HCT116 (cell line): Measurements from ENCODE around the gene DAP. TPM values are rescaled to one million over a fixed set of nuclear protein-coding genes. Genes with fewer than 3 reads are reported as not detected.

Experiments used
- ATAC-seq: fragments of 200-7000 bp; cut with Tn5 transposase; 2 replicates; pipeline ENCODE4 v1.9.1; 2020; ENCODE audit warnings: mild to moderate bottlenecking, moderate library complexity
- BruUV-seq: library from RNA; stranded (reverse); fragments of 400-500 nt; replicated peaks from 2 replicates; lab custom pipeline; 2021; lab: Mats Ljungman, UMichigan
- CTCF ChIA-PET: fragments of 300-600 bp; sonication (Branson Sonifier 250); formaldehyde crosslinking; loops from one replicate; lab custom pipeline; 2021; ENCODE audit warnings: antibody characterized with exemption; lab: Charles Lee
- POLR2A ChIA-PET: fragments of 300-600, 350-600 bp; sonication (Branson Sonifier 250); formaldehyde crosslinking; loops from one replicate; lab custom pipeline; 2021; ENCODE audit warnings: antibody characterized with exemption; lab: Charles Lee
- RAD21 ChIA-PET, 2 experiments: fragments of 300-600 bp; sonication (Branson Sonifier 250); formaldehyde crosslinking; loops; one replicate each; lab custom pipeline; 2023; ENCODE audit warnings: low total read pairs in 2 of 2; ENCODE audit not compliant: uncharacterized antibody in 2 of 2, unreplicated experiment in 2 of 2, low non-redundant PET in 1 of 2; lab: Charles Lee
- DNase-seq: peaks from one replicate; pipeline ENCODE4 v3.0.0-alpha.2; 2010; ENCODE audit warnings: low read depth, low spot score
- H2AFZ ChIP-seq: fragments of 200-600 bp; shearing (Covaris generic), sonication (generic); 2 replicates; pipeline ENCODE4 v1.6.1; 2017; ENCODE audit warnings: low read depth, mixed run types, mixed read lengths, antibody characterized with exemption, low read length; ENCODE audit not compliant: poor library complexity, severe bottlenecking
- H3K27ac ChIP-seq: 2 replicates; pipeline ENCODE4 v1.5.1; 2012; ENCODE audit warnings: low read depth, low read length
- H3K27me3 ChIP-seq: fragments of 200-600 bp; sonication (generic); 2 replicates; pipeline ENCODE4 v1.6.1; 2016; ENCODE audit warnings: mixed run types, low read length, mixed read lengths; ENCODE audit not compliant: insufficient read depth
- H3K36me3 ChIP-seq, 2 experiments: fragments of 200-500 bp in 1 of 2; fragments of 200-600 bp in 1 of 2; sonication (Bioruptor generic) in 1 of 2; sonication (generic) in 1 of 2; 2 replicates each; pipeline versions ENCODE4 v1.5.1 to v1.6.1; 2014 to 2016; ENCODE audit warnings: low read length in 2 of 2, inconsistent platforms in 1 of 2, mixed read lengths in 1 of 2, mixed run types in 1 of 2; ENCODE audit not compliant: insufficient read depth in 2 of 2, control insufficient read depth in 1 of 2
- H3K4me1 ChIP-seq, 2 experiments: fragments of 200-600 bp in 1 of 2; sonication (generic) in 1 of 2; 2 replicates each; pipeline versions ENCODE4 v1.5.1 to v1.6.1; 2012 to 2017; ENCODE audit warnings: low read length in 2 of 2, inconsistent platforms in 1 of 2, mild to moderate bottlenecking in 1 of 2, mixed read lengths in 1 of 2, mixed run types in 1 of 2, moderate library complexity in 1 of 2; ENCODE audit not compliant: insufficient read depth in 2 of 2, control insufficient read depth in 1 of 2
- H3K4me2 ChIP-seq: fragments of 200-600 bp; sonication (generic); 2 replicates; pipeline ENCODE4 v1.6.1; 2017; ENCODE audit warnings: mixed run types, low read length, mixed read lengths
- H3K4me3 ChIP-seq, 2 experiments: fragments of 200-600 bp in 1 of 2; sonication (generic) in 1 of 2; replicated peaks in 1 of 2; 2 replicates each; pipeline ENCODE4 v1.5.1; 2011 to 2016; ENCODE audit warnings: low read length in 2 of 2, control low read depth in 1 of 2, low read depth in 1 of 2, mild to moderate bottlenecking in 1 of 2, mixed read lengths in 1 of 2, mixed run types in 1 of 2
- H3K79me2 ChIP-seq: fragments of 200-600 bp; sonication (generic); 2 replicates; pipeline ENCODE4 v1.6.1; 2017; ENCODE audit warnings: mild to moderate bottlenecking, mixed run types, low read length, moderate library complexity, mixed read lengths; ENCODE audit not compliant: insufficient read depth
- H3K9ac ChIP-seq: fragments of 200-600 bp; sonication (generic); 2 replicates; pipeline ENCODE4 v1.6.1; 2016; ENCODE audit warnings: low read length, mixed read lengths
- H3K9me2 ChIP-seq: fragments of 200-600 bp; sonication (generic), shearing (Covaris generic); 2 replicates; pipeline ENCODE4 v1.6.1; 2017; ENCODE audit warnings: mixed run types, mild to moderate bottlenecking, moderate library complexity; ENCODE audit not compliant: insufficient read depth
- H3K9me3 ChIP-seq, 2 experiments: fragments of 200-500 bp in 1 of 2; fragments of 200-600 bp in 1 of 2; sonication (Bioruptor generic) in 1 of 2; sonication (generic) in 1 of 2; 2 replicates each; pipeline ENCODE4 v1.6.1; 2014 to 2017; ENCODE audit warnings: low read length in 2 of 2, mixed read lengths in 2 of 2, inconsistent platforms in 1 of 2, low read depth in 1 of 2, mild to moderate bottlenecking in 1 of 2, mixed run types in 1 of 2, moderate library complexity in 1 of 2; ENCODE audit not compliant: control insufficient read depth in 1 of 2, insufficient read depth in 1 of 2
- H4K20me1 ChIP-seq: fragments of 200-600 bp; sonication (generic), shearing (Covaris generic); 2 replicates; pipeline ENCODE4 v1.6.1; 2017; ENCODE audit warnings: mixed run types, mild to moderate bottlenecking, moderate library complexity; ENCODE audit not compliant: insufficient read depth
- CBX3 ChIP-seq: IDR thresholded peaks from 2 replicates; pipeline ENCODE4 v1.6.1; 2012; ENCODE audit warnings: low read depth
- CEBPB ChIP-seq: IDR thresholded peaks from 2 replicates; pipeline ENCODE4 v1.6.1; 2012; ENCODE audit warnings: low read depth
- ELF1 ChIP-seq: IDR thresholded peaks from 2 replicates; pipeline ENCODE4 v1.6.1; 2012; ENCODE audit warnings: low read depth, borderline replicate concordance
- FOSL1 ChIP-seq: IDR thresholded peaks from 2 replicates; pipeline ENCODE4 v1.6.1; 2012; ENCODE audit warnings: low read depth
- JUND ChIP-seq: IDR thresholded peaks from 2 replicates; pipeline ENCODE4 v1.6.1; 2012
- POLR2AphosphoS5 ChIP-seq: IDR thresholded peaks from 2 replicates; pipeline ENCODE4 v1.6.1; 2011; ENCODE audit warnings: mild to moderate bottlenecking, low read depth, low read length, moderate library complexity
- RAD21 ChIP-seq: IDR thresholded peaks from 2 replicates; pipeline ENCODE4 v1.6.1; 2012; ENCODE audit warnings: low read depth, mild to moderate bottlenecking
- SP1 ChIP-seq: IDR thresholded peaks from 2 replicates; pipeline ENCODE4 v1.6.1; 2012; ENCODE audit warnings: low read depth
- SRF ChIP-seq: IDR thresholded peaks from 2 replicates; pipeline ENCODE4 v1.6.1; 2012; ENCODE audit warnings: low read depth
- TCF7L2 ChIP-seq: IDR thresholded peaks from 2 replicates; pipeline ENCODE4 v1.7.0; 2011; ENCODE audit warnings: borderline replicate concordance, inconsistent platforms; ENCODE audit not compliant: insufficient read depth, insufficient read length; ENCODE audit errors: extremely low read depth
- YY1 ChIP-seq: IDR thresholded peaks from 2 replicates; pipeline ENCODE4 v1.6.1; 2011; ENCODE audit warnings: low read length, low read depth, moderate library complexity, mild to moderate bottlenecking; ENCODE audit not compliant: insufficient replicate concordance; ENCODE audit errors: extremely low read depth
- ZFX ChIP-seq: fragments of 450-650 bp; IDR thresholded peaks from 2 replicates; pipeline ENCODE4 v1.6.1; 2017
- ZNF274 ChIP-seq: fragments of 200-500 bp; sonication (Bioruptor generic); IDR thresholded peaks from 2 replicates; pipeline ENCODE4 v1.6.1; 2014; ENCODE audit warnings: mild to moderate bottlenecking, low read depth, low read length, inconsistent platforms
- intact Hi-C: fragments of 100-400 bp; cut with micrococcal nuclease; formaldehyde crosslinking; loops from 2 replicates; pipeline ENCODE4 v1.10.0; 2022
- total RNA-seq: library from RNA; stranded (reverse); gene quantifications from one replicate; pipeline ENCODE4 v1.2.1, GENCODE V29; 2021; ENCODE audit not compliant: unreplicated experiment
- TF ChIP-seq, protein P1 (sequence below): IDR thresholded peaks from 2 replicates; pipeline ENCODE4 v1.6.1; 2012
- TF ChIP-seq, protein P2 (sequence below), 3 experiments: fragments of 200-600 bp in 1 of 3; sonication (generic) in 1 of 3; IDR thresholded peaks in 2 of 3; conservative IDR thresholded peaks in 1 of 3; 2 replicates each; pipeline ENCODE4 v1.5.1; 2012 to 2017; ENCODE audit warnings: low read depth in 2 of 3, low read length in 2 of 3, antibody characterized with exemption in 1 of 3, borderline replicate concordance in 1 of 3, control low read depth in 1 of 3, mild to moderate bottlenecking in 1 of 3, mixed read lengths in 1 of 3, mixed run types in 1 of 3, moderate library complexity in 1 of 3; ENCODE audit not compliant: insufficient read depth in 1 of 3
- TF ChIP-seq, protein P3 (sequence below): IDR thresholded peaks from 2 replicates; pipeline ENCODE4 v1.6.1; 2012
- TF ChIP-seq, protein P4 (sequence below): IDR thresholded peaks from 2 replicates; pipeline ENCODE4 v1.6.1; 2012; ENCODE audit warnings: low read depth

DAP gene
- total RNA-seq, 1 experiment from 2014 or later = 59.1 TPM

DNA sequence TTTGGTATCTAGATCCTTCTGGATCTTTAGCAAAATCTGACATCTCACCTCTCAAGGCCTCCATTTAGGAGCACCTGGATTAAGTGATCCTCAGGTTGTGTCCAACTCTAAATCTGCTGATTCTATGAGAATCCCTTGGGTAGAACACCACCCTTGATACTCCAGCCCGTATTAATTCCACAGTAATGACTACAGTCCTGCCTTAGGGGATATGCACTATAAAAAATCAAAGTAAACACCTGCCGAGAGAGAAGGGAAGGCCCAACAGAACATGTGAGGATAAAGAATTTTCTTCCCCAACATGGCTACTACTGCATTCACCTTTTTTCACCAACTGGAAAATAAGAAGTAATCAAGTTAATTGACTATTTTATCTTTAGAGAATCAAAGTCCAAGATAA lies 27.6 kb downstream of the DAP start:
- TF ChIP-seq CBX3 (no peak), JUND (no peak), SRF (no peak), FOSL1 (no peak), ZNF274 (no peak), RAD21 (no peak), CEBPB (no peak), YY1 (no peak), POLR2AphosphoS5 (no peak), TCF7L2 (no peak), ELF1 (no peak), ZFX (no peak), SP1 (no peak)
- TF ChIP-seq, protein P1, sequence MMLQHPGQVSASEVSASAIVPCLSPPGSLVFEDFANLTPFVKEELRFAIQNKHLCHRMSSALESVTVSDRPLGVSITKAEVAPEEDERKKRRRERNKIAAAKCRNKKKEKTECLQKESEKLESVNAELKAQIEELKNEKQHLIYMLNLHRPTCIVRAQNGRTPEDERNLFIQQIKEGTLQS = no peak
- TF ChIP-seq, protein P2, sequence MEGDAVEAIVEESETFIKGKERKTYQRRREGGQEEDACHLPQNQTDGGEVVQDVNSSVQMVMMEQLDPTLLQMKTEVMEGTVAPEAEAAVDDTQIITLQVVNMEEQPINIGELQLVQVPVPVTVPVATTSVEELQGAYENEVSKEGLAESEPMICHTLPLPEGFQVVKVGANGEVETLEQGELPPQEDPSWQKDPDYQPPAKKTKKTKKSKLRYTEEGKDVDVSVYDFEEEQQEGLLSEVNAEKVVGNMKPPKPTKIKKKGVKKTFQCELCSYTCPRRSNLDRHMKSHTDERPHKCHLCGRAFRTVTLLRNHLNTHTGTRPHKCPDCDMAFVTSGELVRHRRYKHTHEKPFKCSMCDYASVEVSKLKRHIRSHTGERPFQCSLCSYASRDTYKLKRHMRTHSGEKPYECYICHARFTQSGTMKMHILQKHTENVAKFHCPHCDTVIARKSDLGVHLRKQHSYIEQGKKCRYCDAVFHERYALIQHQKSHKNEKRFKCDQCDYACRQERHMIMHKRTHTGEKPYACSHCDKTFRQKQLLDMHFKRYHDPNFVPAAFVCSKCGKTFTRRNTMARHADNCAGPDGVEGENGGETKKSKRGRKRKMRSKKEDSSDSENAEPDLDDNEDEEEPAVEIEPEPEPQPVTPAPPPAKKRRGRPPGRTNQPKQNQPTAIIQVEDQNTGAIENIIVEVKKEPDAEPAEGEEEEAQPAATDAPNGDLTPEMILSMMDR (IDR thresholded peaks at IDR 0.05 in 2 of 3, conservative IDR thresholded peaks at IDR 0.05 in 1 of 3; ENCODE audit: borderline replicate concordance in 1 of 3, insufficient read depth in 1 of 3, low read depth in 2 of 3, low read length in 2 of 3) = no peak
- TF ChIP-seq, protein P3, sequence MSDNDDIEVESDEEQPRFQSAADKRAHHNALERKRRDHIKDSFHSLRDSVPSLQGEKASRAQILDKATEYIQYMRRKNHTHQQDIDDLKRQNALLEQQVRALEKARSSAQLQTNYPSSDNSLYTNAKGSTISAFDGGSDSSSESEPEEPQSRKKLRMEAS = no peak
- TF ChIP-seq, protein P4, sequence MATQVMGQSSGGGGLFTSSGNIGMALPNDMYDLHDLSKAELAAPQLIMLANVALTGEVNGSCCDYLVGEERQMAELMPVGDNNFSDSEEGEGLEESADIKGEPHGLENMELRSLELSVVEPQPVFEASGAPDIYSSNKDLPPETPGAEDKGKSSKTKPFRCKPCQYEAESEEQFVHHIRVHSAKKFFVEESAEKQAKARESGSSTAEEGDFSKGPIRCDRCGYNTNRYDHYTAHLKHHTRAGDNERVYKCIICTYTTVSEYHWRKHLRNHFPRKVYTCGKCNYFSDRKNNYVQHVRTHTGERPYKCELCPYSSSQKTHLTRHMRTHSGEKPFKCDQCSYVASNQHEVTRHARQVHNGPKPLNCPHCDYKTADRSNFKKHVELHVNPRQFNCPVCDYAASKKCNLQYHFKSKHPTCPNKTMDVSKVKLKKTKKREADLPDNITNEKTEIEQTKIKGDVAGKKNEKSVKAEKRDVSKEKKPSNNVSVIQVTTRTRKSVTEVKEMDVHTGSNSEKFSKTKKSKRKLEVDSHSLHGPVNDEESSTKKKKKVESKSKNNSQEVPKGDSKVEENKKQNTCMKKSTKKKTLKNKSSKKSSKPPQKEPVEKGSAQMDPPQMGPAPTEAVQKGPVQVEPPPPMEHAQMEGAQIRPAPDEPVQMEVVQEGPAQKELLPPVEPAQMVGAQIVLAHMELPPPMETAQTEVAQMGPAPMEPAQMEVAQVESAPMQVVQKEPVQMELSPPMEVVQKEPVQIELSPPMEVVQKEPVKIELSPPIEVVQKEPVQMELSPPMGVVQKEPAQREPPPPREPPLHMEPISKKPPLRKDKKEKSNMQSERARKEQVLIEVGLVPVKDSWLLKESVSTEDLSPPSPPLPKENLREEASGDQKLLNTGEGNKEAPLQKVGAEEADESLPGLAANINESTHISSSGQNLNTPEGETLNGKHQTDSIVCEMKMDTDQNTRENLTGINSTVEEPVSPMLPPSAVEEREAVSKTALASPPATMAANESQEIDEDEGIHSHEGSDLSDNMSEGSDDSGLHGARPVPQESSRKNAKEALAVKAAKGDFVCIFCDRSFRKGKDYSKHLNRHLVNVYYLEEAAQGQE = no peak
- TF ChIP-seq, all 23 proteins: peak for 0
- Histone ChIP-seq H3K27me3 (no peaks in the 10 kb centered on the region), H2AFZ (no peak overlapping the region), H3K9ac (no peak overlapping the region), H3K27ac (no peak overlapping the region), H3K4me1 (no peaks in the 10 kb centered on the region), H4K20me1 (no peaks in the 10 kb centered on the region), H3K36me3 (0 out of 4 replicates have a peak, but pooled peaks cover 0 to 6% of the 10 kb centered on the region in 2 experiments), H3K79me2 (peaks cover 6% of the 10 kb centered on the region; the same call in 1 of the 2 replicates), H3K9me3 (no peaks in the 10 kb centered on the region), H3K4me3 (no peak overlapping the region), H3K9me2 (no peaks in the 10 kb centered on the region), H3K4me2 (no peak overlapping the region)
- BruUV-seq = no TSS peak
- DNase-seq (no peak), ATAC-seq (no peak)
- intact Hi-C loops = no loop called here
- ChIA-PET RAD21 (no interaction called here), CTCF (no interaction called here), POLR2A (no interaction called here)
